ENCODE data around the gene DCST2.

The DCST2 gene

GRCh38 chr1:155068599-155068998 lies 35.0 kb upstream of the DCST2 start:
- H3K36me3 ChIP-seq (ENCODE audit: insufficient read depth, insufficient read length, low read length): peaks cover 44% of the 10 kb centered on the region
- H3K27me3 ChIP-seq (ENCODE audit: insufficient read depth, insufficient read length): no peaks in the 10 kb centered on the region
- DNase-seq (ENCODE audit: low read depth, low spot score): no peak
- H3K9ac ChIP-seq (ENCODE audit: insufficient read length, low read depth): no peak overlapping the region
- no peak for TF ChIP-seq YY1 (IDR thresholded peaks at IDR 0.05; ENCODE audit: insufficient read depth, insufficient read length)
- no peak for TF ChIP-seq ZNF274 (IDR thresholded peaks at IDR 0.05; ENCODE audit: low read depth, low read length)
- no peak for TF ChIP-seq SUZ12 (IDR thresholded peaks at IDR 0.05; ENCODE audit: extremely low read depth, insufficient read depth, insufficient read length)
- H3K9me3 ChIP-seq (ENCODE audit: insufficient read depth, low read length): no peaks in the 10 kb centered on the region
- peaks cover 47% of the 10 kb centered on the region for H3K4me1 ChIP-seq (ENCODE audit: insufficient read depth, insufficient read length)
- H3K4me3 ChIP-seq (ENCODE audit: insufficient read length, low read depth): no peak overlapping the region

GRCh38 chr1:155066777-155067176 lies 33.2 kb upstream of the DCST2 start:
- Histone ChIP-seq H3K4me1 (ENCODE audit: insufficient read depth, insufficient read length) (peaks cover 40% of the 10 kb centered on the region), H3K9ac (ENCODE audit: insufficient read length, low read depth) (no peak overlapping the region), H3K27me3 (ENCODE audit: insufficient read depth, insufficient read length) (peaks cover 6% of the 10 kb centered on the region), H3K9me3 (ENCODE audit: insufficient read depth, low read length) (no peaks in the 10 kb centered on the region), H3K4me3 (ENCODE audit: insufficient read length, low read depth) (no peak overlapping the region), H3K36me3 (ENCODE audit: insufficient read depth, insufficient read length, low read length) (peaks cover 44% of the 10 kb centered on the region)
- DNase-seq (ENCODE audit: low read depth, low spot score): no peak
- TF ChIP-seq SUZ12 (IDR thresholded peaks at IDR 0.05; ENCODE audit: extremely low read depth, insufficient read depth, insufficient read length) (no peak), ZNF274 (IDR thresholded peaks at IDR 0.05; ENCODE audit: low read depth, low read length) (no peak), YY1 (IDR thresholded peaks at IDR 0.05; ENCODE audit: insufficient read depth, insufficient read length) (no peak)

DNA sequence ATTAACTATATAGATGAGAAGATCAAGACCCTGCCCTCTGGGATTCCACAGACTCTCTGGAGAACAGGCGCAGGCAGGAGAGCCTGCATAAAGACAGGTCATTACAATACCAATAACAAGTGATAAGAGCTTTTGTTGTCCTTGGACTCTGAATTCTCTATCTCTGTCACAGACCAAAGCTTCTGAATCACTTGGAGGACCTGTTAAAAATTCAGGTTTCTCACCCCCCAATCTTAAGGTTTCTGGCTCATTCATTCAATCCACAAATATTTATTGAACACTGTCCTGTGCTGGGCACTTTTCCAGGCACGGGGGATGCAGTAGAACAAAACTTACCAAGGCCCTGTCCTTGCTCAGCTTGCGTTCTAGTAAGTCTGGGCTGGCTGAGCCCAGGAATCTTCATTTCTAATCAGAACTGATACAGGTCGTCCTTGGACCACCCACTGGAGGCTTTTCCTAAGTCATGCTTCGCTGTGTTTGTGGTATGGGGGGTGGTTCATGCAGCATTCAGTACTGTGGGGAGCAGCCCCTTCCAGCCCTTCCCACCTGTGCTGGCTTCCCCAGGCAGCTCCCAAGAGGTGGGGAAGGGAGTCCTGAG lies 31.4 kb upstream of the DCST2 start:
- Histone ChIP-seq H3K27me3 (ENCODE audit: insufficient read depth, insufficient read length) (peaks cover 6% of the 10 kb centered on the region), H3K36me3 (ENCODE audit: insufficient read depth, insufficient read length, low read length) (peaks cover 52% of the 10 kb centered on the region), H3K4me3 (ENCODE audit: insufficient read length, low read depth) (peak overlapping the region; percentile 93), H3K4me1 (ENCODE audit: insufficient read depth, insufficient read length) (peaks cover 34% of the 10 kb centered on the region), H3K9me3 (ENCODE audit: insufficient read depth, low read length) (no peaks in the 10 kb centered on the region), H3K9ac (ENCODE audit: insufficient read length, low read depth) (peak overlapping the region; percentile 95)
- no peak for DNase-seq (ENCODE audit: low read depth, low spot score)
- TF ChIP-seq ZNF274 (IDR thresholded peaks at IDR 0.05; ENCODE audit: low read depth, low read length): no peak
- TF ChIP-seq SUZ12 (IDR thresholded peaks at IDR 0.05; ENCODE audit: extremely low read depth, insufficient read depth, insufficient read length): no peak
- no peak for TF ChIP-seq YY1 (IDR thresholded peaks at IDR 0.05; ENCODE audit: insufficient read depth, insufficient read length)

DNA sequence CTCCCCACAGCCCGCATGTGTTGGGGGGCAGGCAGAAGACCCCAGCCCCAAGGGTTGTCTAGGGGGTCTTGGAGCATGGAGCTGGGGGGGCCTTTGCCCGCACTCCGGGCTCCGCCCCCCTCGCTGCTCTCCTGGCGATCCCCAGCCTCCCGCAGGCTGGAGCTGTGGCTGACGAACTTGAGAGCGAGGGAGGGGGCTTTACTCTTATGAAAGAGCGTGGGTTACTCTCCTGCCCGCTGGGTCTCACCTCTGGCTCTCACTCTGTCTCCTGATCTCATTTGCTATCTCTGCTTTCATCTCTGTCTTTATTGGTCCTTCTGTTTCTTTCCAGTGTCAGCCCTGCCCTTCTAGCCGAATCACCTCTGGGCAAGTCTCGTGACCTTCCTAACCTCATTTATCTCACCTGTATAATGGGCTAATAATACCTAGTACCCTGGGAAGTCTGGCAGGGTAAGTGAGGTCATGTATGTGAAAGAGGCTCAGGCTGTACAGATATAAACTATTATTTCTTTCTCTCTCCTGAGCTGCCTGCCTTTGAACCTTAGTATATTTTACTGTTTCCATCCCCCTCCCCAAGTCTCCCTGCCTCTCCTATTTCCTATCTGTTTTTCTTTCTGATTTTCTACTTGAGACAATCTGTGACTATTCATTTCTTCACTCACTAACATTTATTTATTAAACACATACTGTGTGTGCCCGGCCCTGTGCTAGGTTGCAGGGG lies 30.7 kb upstream of the DCST2 start:
- no peak for DNase-seq (ENCODE audit: low read depth, low spot score)
- peaks cover 52% of the 10 kb centered on the region for H3K36me3 ChIP-seq (ENCODE audit: insufficient read depth, insufficient read length, low read length)

DNA sequence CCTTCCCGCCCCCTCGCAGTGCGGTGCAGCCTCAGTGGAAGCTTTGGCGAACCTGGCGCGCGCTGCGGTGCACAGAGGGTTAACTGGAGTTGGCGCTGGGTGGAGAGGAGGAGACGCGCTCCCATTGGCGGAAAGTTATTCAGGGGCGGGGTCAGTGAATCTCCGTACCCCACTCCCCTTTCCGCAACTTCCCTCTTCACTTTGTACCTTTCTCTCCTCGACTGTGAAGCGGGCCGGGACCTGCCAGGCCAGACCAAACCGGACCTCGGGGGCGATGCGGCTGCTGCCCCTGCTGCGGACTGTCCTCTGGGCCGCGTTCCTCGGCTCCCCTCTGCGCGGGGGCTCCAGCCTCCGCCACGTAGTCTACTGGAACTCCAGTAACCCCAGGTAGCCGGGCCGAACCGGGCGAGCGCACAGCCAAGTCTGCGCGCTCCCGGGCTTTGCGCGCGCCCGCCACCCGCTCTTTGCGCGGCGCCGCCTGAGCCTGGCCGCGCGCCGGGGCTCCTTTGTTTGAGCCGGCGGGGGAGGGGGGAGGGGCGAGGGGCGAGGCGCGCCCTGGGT lies 30.0 kb upstream of the DCST2 start, which contains the start of gene EFNA4:
Gene EFNA4, plus strand, starts transcription at position 191 of the 561 bp plus-strand sequence. Its CDS starts 84 bp downstream, at position 275.
- H3K36me3 ChIP-seq (ENCODE audit: insufficient read depth, insufficient read length, low read length): peaks cover 49% of the 10 kb centered on the region
- no peak for TF ChIP-seq SUZ12 (IDR thresholded peaks at IDR 0.05; ENCODE audit: extremely low read depth, insufficient read depth, insufficient read length)
- TF ChIP-seq ZNF274 (IDR thresholded peaks at IDR 0.05; ENCODE audit: low read depth, low read length): no peak
- TF ChIP-seq YY1 (IDR thresholded peaks at IDR 0.05; ENCODE audit: insufficient read depth, insufficient read length): no peak
- H3K4me1 ChIP-seq (ENCODE audit: insufficient read depth, insufficient read length): peaks cover 22% of the 10 kb centered on the region
- H3K9ac ChIP-seq (ENCODE audit: insufficient read length, low read depth): peak within 1 kb of the TSS; percentile 95
- H3K4me3 ChIP-seq (ENCODE audit: insufficient read length, low read depth): peak within 1 kb of the TSS; percentile 93
- peaks cover 6% of the 10 kb centered on the region for H3K27me3 ChIP-seq (ENCODE audit: insufficient read depth, insufficient read length)
- peak; percentile 93 for DNase-seq (ENCODE audit: low read depth, low spot score)
- no peaks in the 10 kb centered on the region for H3K9me3 ChIP-seq (ENCODE audit: insufficient read depth, low read length)

More for the DNA sequence above, 30.7 kb upstream of the DCST2 start:
- Histone ChIP-seq H3K9ac (ENCODE audit: insufficient read length, low read depth) (peak overlapping the region; percentile 95), H3K9me3 (ENCODE audit: insufficient read depth, low read length) (no peaks in the 10 kb centered on the region), H3K4me1 (ENCODE audit: insufficient read depth, insufficient read length) (peaks cover 28% of the 10 kb centered on the region), H3K4me3 (ENCODE audit: insufficient read length, low read depth) (peak overlapping the region; percentile 93), H3K27me3 (ENCODE audit: insufficient read depth, insufficient read length) (peaks cover 6% of the 10 kb centered on the region)
- TF ChIP-seq SUZ12 (IDR thresholded peaks at IDR 0.05; ENCODE audit: extremely low read depth, insufficient read depth, insufficient read length): no peak
- TF ChIP-seq ZNF274 (IDR thresholded peaks at IDR 0.05; ENCODE audit: low read depth, low read length): no peak
- TF ChIP-seq YY1 (IDR thresholded peaks at IDR 0.05; ENCODE audit: insufficient read depth, insufficient read length): no peak

- H3K4me1 ChIP-seq (ENCODE audit: insufficient read depth, insufficient read length): peaks cover 20% of the 10 kb centered on the region
- H3K36me3 ChIP-seq (ENCODE audit: insufficient read depth, insufficient read length, low read length): peaks cover 50% of the 10 kb centered on the region
- peaks cover 6% of the 10 kb centered on the region for H3K27me3 ChIP-seq (ENCODE audit: insufficient read depth, insufficient read length)
- TF ChIP-seq ZNF274 (IDR thresholded peaks at IDR 0.05; ENCODE audit: low read depth, low read length) (no peak), YY1 (IDR thresholded peaks at IDR 0.05; ENCODE audit: insufficient read depth, insufficient read length) (no peak), SUZ12 (IDR thresholded peaks at IDR 0.05; ENCODE audit: extremely low read depth, insufficient read depth, insufficient read length) (no peak)
- peak overlapping the region; percentile 93 for H3K4me3 ChIP-seq (ENCODE audit: insufficient read length, low read depth)
- peak; percentile 75 for DNase-seq (ENCODE audit: low read depth, low spot score)
- peak overlapping the region; percentile 95 for H3K9ac ChIP-seq (ENCODE audit: insufficient read length, low read depth)
- peaks cover 3% of the 10 kb centered on the region; the same call in 1 of the 2 replicates for H3K9me3 ChIP-seq (ENCODE audit: insufficient read depth, low read length)
Measured at GRCh38 chr1:155062702-155063411, 29.3 kb upstream of the DCST2 start.
